Activated CD4-positive, alpha-beta T cell treated with anti-CD3 and anti-CD28 coated beads, Interleukin-2, Interleukin-4, amounts not matched to agents 100 ng/mL and 50 ng/mL, durations not matched to agents 16 hours and 8 hours (primary cell): ENCODE results near the gene LRRC8C.
A peak's percentile ranks its signal among the peaks of the same experiment; 100 is the strongest.
"Not testable (repeated sequence)": the region's sequence is repeated elsewhere in the genome, so short reads cannot be mapped to it uniquely, and the experiment has no call there.

Experiments
- DNase-seq: peaks from one replicate; pipeline ENCODE4 v3.0.0-alpha.2; 2020; ENCODE audit warnings: low spot score

Gene LRRC8C

DNA sequence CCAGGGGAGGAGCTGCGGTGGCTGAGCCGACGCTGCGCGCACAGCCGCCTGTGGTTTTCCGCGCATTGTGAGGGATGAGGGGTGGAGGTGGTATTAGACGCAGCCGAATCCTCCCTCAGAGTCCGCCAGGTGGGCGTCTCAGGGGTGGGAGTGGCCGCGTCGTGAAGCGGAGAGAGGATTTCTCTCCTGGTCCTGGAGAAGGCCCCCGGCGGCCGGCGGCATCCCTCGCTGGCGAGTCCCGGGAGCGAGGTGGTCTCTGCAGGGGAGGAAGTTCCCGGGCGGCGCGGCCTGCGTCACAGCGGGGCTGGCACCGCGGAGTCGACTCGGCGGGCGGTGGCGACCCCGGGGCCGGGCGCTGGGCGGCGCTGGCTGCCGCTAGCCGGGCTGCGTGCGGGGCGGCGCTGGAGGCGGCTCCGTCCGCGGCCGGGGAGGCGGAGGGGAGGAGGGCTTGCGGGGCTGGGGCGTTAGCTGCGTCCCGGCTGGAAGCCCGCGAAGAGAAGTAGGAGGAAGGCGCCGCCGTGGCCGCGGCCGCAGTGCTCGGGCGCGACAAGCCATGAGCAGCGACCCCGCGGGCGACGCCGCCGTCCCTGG is at the start of gene LRRC8C:
Gene LRRC8C, plus strand, starts transcription at position 464 of the 591 bp plus-strand sequence. CDS start 53,354 bp downstream, outside the sequence.
- DNase-seq: peak; percentile 83

DNA sequence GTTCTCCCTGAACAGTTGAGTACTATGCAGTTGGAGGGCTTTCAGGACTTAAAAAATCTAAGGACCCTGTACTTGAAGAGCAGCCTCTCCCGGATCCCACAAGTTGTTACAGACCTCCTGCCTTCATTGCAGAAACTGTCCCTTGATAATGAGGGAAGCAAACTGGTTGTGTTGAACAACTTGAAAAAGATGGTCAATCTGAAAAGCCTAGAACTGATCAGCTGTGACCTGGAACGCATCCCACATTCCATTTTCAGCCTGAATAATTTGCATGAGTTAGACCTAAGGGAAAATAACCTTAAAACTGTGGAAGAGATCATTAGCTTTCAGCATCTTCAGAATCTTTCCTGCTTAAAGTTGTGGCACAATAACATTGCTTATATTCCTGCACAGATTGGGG is 48.7 kb upstream of the LRRC8C start:
- DNase-seq: no peak

DNA sequence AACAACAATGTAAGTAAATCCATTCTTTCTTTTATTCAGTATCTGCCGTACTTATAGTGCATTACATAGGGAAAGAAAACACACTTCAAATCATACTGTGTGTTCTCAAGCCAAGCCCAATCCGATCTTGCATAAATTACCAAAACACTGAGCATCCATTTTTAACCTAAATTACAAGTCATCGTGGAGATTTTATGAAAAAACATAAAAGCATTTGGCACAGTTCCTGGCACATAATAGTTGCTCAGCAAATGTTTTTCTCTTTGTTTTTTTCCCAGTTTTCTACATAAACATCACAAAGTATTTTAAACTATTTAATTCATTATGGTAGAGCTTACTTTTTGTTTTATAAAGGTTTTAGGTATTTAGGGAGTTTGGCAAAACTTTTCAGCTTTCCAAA is 48.1 kb upstream of the LRRC8C start:
- DNase-seq: no peak

GRCh38 chr1:89587729-89588161 is 45.2 kb upstream of the LRRC8C start:
- DNase-seq: no peak

- DNase-seq: no peak
Measured at GRCh38 chr1:89588480-89588879, 44.4 kb upstream of the LRRC8C start.

DNA sequence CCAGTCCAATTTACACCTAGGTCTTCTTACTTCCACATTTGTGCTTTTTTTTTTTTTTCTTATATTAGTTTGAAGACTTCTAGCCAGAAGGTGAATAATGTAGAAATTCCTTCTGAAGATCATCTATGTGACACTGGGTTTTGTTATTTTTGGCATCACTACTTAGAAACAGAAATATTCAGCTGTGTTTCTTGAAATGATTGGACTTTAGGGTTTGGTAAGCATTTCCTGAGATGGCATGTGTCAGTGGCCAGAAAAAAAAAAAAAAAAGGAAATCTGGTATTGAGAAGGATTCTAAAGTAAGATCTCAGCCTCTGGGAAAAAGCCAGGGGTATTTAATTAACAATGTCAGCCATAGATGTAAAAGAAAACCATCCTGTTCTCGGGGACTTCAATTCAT is 43.4 kb upstream of the LRRC8C start:
- peak; percentile 67 for DNase-seq

DNA sequence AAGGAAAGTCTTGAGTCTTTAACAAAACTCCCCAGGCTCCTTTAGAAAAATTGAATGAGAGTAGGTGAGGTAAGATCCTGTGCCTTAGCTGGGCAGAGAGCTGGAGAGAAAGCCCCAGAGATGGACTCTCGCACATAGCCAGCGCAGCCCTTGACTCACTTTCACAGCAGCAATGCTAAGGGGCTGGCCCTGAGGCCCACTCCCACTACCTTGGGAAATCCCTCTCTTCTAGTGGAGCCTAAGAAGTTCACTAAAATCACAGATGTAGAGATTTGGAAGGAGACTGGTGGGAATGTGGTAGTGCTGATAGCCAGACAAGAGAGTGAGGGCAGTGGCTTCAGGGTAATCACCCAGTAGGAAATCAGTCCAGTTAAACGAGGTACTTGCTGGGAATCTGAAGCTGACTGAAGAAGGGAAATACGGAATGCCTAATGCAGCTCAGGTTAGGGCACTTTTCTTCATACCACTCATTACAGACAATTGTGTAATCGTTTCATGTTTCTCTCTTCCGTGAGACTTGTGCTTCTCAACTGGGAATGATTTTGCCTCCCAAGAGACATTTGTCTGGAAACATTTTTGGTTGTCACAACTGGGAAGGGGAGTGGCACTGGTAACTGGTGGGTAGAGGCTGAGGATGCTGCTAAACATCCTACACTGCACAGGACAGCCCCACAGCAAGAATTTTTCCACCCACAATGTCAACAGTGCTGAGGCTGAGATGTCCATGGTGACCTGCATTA is 42.4 kb upstream of the LRRC8C start:
- DNase-seq: no peak

DNA sequence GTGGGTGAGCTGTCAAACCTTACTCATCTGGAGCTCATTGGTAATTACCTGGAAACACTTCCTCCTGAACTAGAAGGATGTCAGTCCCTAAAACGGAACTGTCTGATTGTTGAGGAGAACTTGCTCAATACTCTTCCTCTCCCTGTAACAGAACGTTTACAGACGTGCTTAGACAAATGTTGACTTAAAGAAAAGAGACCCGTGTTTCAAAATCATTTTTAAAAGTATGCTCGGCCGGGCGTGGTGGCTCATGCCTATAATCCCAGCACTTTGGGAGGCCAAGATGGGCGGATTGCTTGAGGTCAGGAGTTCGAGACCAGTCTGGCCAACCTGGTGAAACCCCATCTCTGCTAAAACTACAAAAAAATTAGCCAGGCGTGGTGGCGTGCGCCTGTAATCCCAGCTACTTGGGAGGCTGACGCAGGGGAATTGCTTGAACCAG is 40.0 kb upstream of the LRRC8C start:
- DNase-seq: not testable (repeated sequence)

DNA sequence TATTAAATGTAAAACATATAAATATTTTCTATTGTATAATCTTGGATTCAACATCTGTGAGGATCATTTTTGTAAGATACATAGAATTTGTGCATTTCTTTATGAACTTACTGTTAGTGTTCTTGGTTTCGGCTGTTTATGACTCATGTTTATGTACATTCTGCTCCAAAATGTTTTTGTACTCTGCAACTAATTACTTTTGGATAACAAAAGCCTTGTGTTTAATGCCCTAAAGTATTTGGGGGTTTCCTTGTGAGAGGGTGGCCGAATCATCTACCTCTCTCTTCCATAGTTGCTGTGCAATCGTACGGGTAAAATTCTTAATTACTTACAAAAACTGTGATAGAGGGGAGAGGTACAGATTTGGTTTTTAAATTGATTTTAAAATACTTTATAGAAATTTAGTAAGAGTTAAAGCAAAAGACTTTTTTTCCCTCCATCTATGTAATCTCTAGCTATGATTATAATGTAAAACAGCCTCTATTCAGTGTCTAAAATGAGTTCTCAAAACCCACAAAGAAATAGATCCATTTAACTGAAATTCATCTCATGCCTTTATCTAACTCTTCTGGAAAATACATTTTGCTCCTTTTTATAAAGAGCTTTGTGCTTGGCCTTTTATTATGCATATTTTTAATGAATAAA is 38.7 kb upstream of the LRRC8C start:
- no peak for DNase-seq

DNA sequence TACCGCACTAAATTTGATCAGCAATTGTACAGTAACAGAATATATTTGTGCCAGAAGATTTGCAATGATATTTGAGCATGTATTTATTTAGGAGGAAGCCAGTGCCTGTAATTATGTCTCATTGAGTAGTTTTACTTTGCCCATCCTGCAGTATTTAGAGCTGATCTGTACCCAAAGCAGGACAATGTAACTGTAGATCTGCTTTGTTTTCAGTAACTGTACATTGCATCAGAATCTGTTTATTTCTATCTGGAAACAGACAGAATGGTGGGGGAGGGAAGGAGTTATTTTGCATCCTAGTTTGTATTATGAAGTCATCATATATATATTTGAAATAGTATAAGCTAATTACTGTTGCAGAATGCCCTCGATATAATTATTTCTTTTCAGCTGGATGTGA is 36.2 kb upstream of the LRRC8C start:
- no peak for DNase-seq

GRCh38 chr1:89598450-89599331 is 34.2 kb upstream of the LRRC8C start:
- DNase-seq: no peak

DNA sequence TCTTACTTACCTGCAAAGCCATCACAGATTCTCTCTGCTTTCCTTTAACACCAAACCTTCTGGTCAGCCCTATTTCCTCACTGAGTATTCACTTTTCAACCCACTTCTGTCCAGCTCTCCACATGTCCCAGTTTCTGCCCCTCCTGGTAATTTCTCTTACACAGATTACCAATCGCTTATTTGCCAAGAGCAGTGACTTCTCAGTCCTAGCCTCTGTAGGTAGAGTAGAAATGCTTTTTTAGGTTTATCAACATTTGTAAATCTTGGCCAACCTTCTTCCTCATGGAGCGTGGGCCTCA is 33.6 kb upstream of the LRRC8C start:
- no peak for DNase-seq

DNA sequence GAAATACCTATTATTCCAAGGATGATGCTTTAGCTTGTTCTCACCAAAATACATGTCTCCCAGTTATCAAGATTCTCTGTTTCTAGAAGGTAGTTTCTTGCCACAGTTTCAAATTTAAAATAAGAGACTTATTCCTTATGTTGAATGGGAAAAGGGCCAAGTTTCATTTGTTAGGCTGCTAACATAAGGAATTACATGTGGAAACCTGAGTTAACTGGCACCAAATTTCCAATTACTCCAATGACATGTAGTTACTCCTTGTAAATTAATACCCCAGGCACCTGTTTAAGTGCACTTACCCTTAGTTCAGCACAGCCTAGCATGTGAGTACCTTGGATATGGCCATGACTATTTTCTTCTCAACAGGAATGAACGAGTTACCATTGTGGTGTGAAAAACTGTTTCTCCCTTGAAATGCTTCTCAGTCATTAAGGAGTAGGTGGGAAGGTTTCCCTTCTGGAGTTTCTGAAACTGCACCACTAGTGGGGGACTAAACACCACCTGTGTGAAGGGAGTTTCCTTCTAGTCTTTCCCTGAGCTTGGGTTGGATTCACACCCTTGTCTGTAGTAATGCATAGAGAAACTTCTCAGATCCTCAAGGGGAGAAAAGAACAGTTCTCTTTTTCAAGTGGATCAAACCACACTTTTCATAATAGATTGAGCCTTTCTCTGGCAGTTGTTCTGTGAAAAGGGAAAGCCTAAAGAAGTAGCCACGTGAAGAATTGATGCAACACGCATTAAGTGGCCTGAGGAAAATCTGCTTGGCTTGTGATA is 32.3 kb upstream of the LRRC8C start:
- DNase-seq: no peak

DNA sequence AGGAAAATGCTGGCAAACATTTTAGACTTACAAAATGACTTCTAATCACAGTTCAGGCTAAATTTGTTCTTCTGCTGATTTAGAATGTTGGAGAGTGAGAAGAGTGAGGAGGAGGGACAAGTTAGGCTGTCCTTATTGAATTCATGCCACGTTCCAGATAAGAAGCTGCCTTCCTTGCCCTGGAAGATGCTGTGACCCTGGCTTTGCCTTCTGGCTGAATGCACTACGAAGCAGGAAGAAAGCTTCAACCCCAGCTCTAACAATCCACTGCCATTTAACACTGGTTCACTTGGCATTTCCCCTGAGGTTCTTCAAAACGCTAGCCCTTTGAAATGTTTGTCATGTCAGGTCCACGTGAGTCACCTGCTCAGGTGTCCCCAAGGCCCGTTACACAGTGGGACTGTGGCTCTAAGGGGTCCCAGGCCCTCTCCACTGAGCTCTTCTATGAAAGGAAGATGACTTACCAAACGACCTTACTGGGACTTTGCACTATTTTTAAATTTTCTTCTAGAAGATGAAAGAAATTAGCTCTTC is 30.0 kb upstream of the LRRC8C start:
- DNase-seq: no peak

DNA sequence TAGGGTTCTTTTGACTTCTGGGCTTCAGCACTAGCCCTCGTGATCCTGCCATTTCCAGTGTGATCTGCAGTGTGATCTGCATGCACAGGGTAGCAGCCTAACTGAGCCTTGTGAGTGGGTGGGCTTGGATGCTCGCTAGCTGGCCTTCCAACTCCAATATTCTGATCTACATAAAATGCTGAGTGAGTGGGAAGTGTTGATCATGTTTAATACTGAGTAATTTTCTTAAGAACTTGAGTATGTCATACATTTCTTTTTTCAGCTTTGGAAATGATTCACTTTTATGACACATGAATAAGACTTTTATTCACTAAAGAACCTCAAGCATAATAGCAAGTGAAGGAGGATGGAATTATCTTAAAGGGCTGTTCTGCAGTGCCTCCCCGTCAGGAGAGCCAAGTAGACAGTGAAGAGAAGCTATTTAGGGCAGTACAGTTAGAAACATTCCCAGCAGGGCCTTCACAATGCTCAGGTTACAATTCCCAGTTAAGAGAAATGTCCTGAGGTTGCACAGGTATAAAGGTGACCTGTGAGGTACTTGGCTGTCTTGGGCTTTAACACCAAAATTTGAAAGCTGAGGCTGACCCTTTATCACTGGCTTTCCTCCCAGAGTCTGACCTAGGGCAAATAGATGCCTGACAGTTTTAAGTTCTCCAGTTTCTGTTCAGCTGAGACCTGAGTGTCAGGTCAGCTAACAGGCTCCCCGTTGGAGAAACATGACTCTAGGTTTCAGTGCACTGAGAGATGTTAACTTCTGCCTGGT is 29.1 kb upstream of the LRRC8C start:
- peak; percentile 61 for DNase-seq

- no peak for DNase-seq
Measured at GRCh38 chr1:89604414-89604735, 28.5 kb upstream of the LRRC8C start.

DNA sequence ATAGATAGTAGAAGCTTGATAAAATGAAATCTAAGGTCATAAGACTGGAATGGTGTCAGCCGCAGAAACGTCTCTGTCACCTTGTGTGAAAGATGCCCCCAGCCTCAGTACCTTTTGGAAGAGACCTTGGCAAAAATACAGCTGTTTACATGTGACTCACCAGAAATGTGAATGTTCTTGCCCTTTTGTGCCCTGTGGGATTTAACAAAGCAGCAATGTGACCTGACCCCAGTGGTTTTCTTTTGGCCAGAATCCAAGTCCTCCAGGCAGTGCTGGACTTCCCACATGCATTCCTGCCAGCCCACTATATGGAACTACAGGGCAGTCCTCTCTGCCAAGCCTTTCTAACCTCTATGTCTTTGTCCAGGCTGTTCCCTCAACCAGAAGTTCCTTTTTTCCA is 27.2 kb upstream of the LRRC8C start:
- no peak for DNase-seq

GRCh38 chr1:89606227-89606980 is 26.5 kb upstream of the LRRC8C start:
- DNase-seq: no peak

- DNase-seq: no peak
Measured at GRCh38 chr1:89607156-89607555, 25.8 kb upstream of the LRRC8C start.
